GM12878 (cell line): ENCODE data around the gene MAT1A.

Experiments
- ASH2L ChIP-seq: fragments of 300-600, 200-600 bp; sonication (generic); IDR thresholded peaks from 2 replicates; pipeline ENCODE4 v1.6.1; 2017; ENCODE audit warnings: low read depth, mild to moderate bottlenecking, borderline replicate concordance
- CREB1 ChIP-seq: IDR thresholded peaks from 2 replicates; pipeline ENCODE4 v1.6.1; 2012; ENCODE audit warnings: low read depth, mild to moderate bottlenecking, inconsistent platforms
- POLR2A ChIP-seq: IDR thresholded peaks from 2 replicates; pipeline ENCODE4 v1.6.1; 2011; ENCODE audit warnings: low read depth, mild to moderate bottlenecking, low read length
- RELA ChIP-seq: fragments of 450-650 bp; IDR thresholded peaks from 2 replicates; pipeline ENCODE4 v1.8.0; 2014; ENCODE audit warnings: borderline replicate concordance; ENCODE audit not compliant: partially characterized antibody
- RFX5 ChIP-seq: IDR thresholded peaks from 2 replicates; pipeline ENCODE4 v1.6.1; 2011; ENCODE audit warnings: low read depth, low read length, improper control_type of control experiment
- SREBF1 ChIP-seq: IDR thresholded peaks from 2 replicates; pipeline ENCODE4 v1.6.1; 2012; ENCODE audit warnings: mild to moderate bottlenecking, low read length
- STAT1 ChIP-seq: fragments of 450-650 bp; conservative IDR thresholded peaks from 2 replicates; pipeline ENCODE4 v1.6.1; 2014; ENCODE audit warnings: antibody characterized with exemption, mild to moderate bottlenecking
- TAF1 ChIP-seq: IDR thresholded peaks from 2 replicates; pipeline ENCODE4 v1.6.1; 2011; ENCODE audit warnings: mild to moderate bottlenecking, low read depth, low read length, borderline replicate concordance
- TCF7 ChIP-seq: IDR thresholded peaks from 2 replicates; pipeline ENCODE4 v1.6.1; 2014; ENCODE audit warnings: antibody characterized with exemption, borderline replicate concordance
- TF ChIP-seq, protein P1 (sequence below), 3 experiments: IDR thresholded peaks in 2 of 3; conservative IDR thresholded peaks in 1 of 3; 2 replicates each; pipeline ENCODE4 v1.5.1; 2011; ENCODE audit warnings: low read depth in 3 of 3, low read length in 3 of 3, mild to moderate bottlenecking in 3 of 3, control low read depth in 2 of 3, moderate library complexity in 2 of 3, inconsistent platforms in 1 of 3, mixed read lengths in 1 of 3; ENCODE audit not compliant: control insufficient read depth in 2 of 3, insufficient read depth in 1 of 3; ENCODE audit errors: extremely low read depth in 1 of 3
- TF ChIP-seq, protein P2 (sequence below): fragments of 450-650 bp; IDR thresholded peaks from 2 replicates; pipeline ENCODE4 v1.6.1; 2017; ENCODE audit warnings: mild to moderate bottlenecking
- TF ChIP-seq, protein P3 (sequence below): IDR thresholded peaks from 2 replicates; pipeline ENCODE4 v1.6.1; 2012; ENCODE audit warnings: low read depth, low read length, improper control_type of control experiment

DNA sequence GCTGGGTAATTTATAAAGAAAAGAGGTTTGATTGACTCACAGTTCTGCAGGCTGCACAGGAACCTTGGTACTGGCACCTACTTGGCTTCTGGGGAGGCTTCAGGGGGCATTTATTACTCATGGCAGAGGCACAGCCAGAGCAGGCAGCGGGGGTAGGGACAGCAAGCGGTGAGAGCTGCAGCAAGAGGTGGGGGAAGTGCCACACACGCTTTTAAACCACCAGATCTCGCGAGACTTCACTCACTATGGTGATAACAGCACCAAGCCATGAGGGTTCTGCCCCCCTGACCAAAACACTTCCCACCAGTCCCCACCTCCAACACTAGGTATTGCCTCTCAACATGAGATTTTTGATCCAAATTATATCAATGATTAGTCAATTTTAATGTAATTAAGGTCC lies 24.1 kb upstream of the MAT1A start:
- TF ChIP-seq TAF1 (no peak), RELA (no peak), TCF7 (no peak), POLR2A (no peak), STAT1 (no peak), ASH2L (no peak), SREBF1 (no peak), CREB1 (no peak), RFX5 (no peak)
- TF ChIP-seq, protein P1, sequence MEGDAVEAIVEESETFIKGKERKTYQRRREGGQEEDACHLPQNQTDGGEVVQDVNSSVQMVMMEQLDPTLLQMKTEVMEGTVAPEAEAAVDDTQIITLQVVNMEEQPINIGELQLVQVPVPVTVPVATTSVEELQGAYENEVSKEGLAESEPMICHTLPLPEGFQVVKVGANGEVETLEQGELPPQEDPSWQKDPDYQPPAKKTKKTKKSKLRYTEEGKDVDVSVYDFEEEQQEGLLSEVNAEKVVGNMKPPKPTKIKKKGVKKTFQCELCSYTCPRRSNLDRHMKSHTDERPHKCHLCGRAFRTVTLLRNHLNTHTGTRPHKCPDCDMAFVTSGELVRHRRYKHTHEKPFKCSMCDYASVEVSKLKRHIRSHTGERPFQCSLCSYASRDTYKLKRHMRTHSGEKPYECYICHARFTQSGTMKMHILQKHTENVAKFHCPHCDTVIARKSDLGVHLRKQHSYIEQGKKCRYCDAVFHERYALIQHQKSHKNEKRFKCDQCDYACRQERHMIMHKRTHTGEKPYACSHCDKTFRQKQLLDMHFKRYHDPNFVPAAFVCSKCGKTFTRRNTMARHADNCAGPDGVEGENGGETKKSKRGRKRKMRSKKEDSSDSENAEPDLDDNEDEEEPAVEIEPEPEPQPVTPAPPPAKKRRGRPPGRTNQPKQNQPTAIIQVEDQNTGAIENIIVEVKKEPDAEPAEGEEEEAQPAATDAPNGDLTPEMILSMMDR (IDR thresholded peaks at IDR 0.05 in 2 of 3, conservative IDR thresholded peaks at IDR 0.05 in 1 of 3; ENCODE audit: control insufficient read depth in 2 of 3, extremely low read depth in 1 of 3, insufficient read depth in 1 of 3, low read depth in 3 of 3, low read length in 3 of 3): no peak
- TF ChIP-seq, protein P2, sequence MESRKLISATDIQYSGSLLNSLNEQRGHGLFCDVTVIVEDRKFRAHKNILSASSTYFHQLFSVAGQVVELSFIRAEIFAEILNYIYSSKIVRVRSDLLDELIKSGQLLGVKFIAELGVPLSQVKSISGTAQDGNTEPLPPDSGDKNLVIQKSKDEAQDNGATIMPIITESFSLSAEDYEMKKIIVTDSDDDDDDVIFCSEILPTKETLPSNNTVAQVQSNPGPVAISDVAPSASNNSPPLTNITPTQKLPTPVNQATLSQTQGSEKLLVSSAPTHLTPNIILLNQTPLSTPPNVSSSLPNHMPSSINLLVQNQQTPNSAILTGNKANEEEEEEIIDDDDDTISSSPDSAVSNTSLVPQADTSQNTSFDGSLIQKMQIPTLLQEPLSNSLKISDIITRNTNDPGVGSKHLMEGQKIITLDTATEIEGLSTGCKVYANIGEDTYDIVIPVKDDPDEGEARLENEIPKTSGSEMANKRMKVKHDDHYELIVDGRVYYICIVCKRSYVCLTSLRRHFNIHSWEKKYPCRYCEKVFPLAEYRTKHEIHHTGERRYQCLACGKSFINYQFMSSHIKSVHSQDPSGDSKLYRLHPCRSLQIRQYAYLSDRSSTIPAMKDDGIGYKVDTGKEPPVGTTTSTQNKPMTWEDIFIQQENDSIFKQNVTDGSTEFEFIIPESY: no peak
- TF ChIP-seq, protein P3, sequence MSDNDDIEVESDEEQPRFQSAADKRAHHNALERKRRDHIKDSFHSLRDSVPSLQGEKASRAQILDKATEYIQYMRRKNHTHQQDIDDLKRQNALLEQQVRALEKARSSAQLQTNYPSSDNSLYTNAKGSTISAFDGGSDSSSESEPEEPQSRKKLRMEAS: no peak
